Panc1 (cell line): ENCODE results near the gene ARHGAP8.

Experiments used
- REST ChIP-seq, 2 experiments: IDR thresholded peaks; 2 replicates each; pipeline ENCODE4 v1.6.1; 2011 to 2012; ENCODE audit warnings: low read depth in 2 of 2, control low read depth in 1 of 2, low read length in 1 of 2, mild to moderate bottlenecking in 1 of 2, moderate library complexity in 1 of 2; ENCODE audit not compliant: insufficient read depth in 1 of 2
- TF ChIP-seq, protein P1 (sequence below): fragments of 450-650 bp; IDR thresholded peaks from 2 replicates; pipeline ENCODE4 v1.5.1; 2017; ENCODE audit warnings: mild to moderate bottlenecking

GRCh38 chr22:44719586-44720368, 32.6 kb upstream of the ARHGAP8 start:
- TF ChIP-seq, protein P1, sequence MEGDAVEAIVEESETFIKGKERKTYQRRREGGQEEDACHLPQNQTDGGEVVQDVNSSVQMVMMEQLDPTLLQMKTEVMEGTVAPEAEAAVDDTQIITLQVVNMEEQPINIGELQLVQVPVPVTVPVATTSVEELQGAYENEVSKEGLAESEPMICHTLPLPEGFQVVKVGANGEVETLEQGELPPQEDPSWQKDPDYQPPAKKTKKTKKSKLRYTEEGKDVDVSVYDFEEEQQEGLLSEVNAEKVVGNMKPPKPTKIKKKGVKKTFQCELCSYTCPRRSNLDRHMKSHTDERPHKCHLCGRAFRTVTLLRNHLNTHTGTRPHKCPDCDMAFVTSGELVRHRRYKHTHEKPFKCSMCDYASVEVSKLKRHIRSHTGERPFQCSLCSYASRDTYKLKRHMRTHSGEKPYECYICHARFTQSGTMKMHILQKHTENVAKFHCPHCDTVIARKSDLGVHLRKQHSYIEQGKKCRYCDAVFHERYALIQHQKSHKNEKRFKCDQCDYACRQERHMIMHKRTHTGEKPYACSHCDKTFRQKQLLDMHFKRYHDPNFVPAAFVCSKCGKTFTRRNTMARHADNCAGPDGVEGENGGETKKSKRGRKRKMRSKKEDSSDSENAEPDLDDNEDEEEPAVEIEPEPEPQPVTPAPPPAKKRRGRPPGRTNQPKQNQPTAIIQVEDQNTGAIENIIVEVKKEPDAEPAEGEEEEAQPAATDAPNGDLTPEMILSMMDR, result no peak
- no peak for TF ChIP-seq REST (IDR thresholded peaks at IDR 0.05; ENCODE audit: insufficient read depth in 1 of 2, low read depth in 2 of 2, low read length in 1 of 2)
